Measurements from ENCODE around the gene RRBP1.
A peak's percentile ranks its signal among the peaks of the same experiment; 100 is the strongest.

RRBP1 gene

GRCh38 chr20:17681726-17682102, 328 bp downstream of the RRBP1 start:
- DNase-seq, result no peak

- DNase-seq, result peak; percentile 46 to 50
Measured at GRCh38 chr20:17680836-17681725, 961 bp downstream of the RRBP1 start.

GRCh38 chr20:17679941-17680835, 1.9 kb downstream of the RRBP1 start:
- DNase-seq, result no peak

- no peak for DNase-seq
Measured at GRCh38 chr20:17678886-17679285, 3.2 kb downstream of the RRBP1 start.

GRCh38 chr20:17678295-17678694, 3.7 kb downstream of the RRBP1 start:
- no peak for DNase-seq

- DNase-seq, result no peak
Measured at GRCh38 chr20:17676942-17677341, 5.1 kb downstream of the RRBP1 start.

- no peak for DNase-seq
Measured at GRCh38 chr20:17676378-17676759, 5.7 kb downstream of the RRBP1 start.

- no peak for DNase-seq
Measured at GRCh38 chr20:17675519-17676377, 6.3 kb downstream of the RRBP1 start.

GRCh38 chr20:17674722-17675518, 7.1 kb downstream of the RRBP1 start:
- DNase-seq, result no peak

GRCh38 chr20:17673084-17673483, 9.0 kb downstream of the RRBP1 start:
- DNase-seq, result no peak

GRCh38 chr20:17671565-17671964, 10.5 kb downstream of the RRBP1 start:
- DNase-seq, result no peak

GRCh38 chr20:17671011-17671410, 11.0 kb downstream of the RRBP1 start:
- no peak for DNase-seq

- DNase-seq, result no peak
Measured at GRCh38 chr20:17669306-17669931, 12.6 kb downstream of the RRBP1 start.

GRCh38 chr20:17668432-17668831, 13.6 kb downstream of the RRBP1 start:
- no peak for DNase-seq

GRCh38 chr20:17667445-17667844, 14.6 kb downstream of the RRBP1 start:
- DNase-seq, result no peak

- DNase-seq, result no peak
Measured at GRCh38 chr20:17666481-17666880, 15.6 kb downstream of the RRBP1 start.

GRCh38 chr20:17665756-17666155, 16.3 kb downstream of the RRBP1 start:
- DNase-seq, result no peak

- DNase-seq, result no peak
Measured at GRCh38 chr20:17664025-17664633, 17.9 kb downstream of the RRBP1 start.

GRCh38 chr20:17663486-17663885, 18.6 kb downstream of the RRBP1 start:
- DNase-seq, result no peak

- no peak for DNase-seq
Measured at GRCh38 chr20:17663040-17663399, 19.0 kb downstream of the RRBP1 start.

Data from NCI-H2081 (cell line).